A549 (cell line): ENCODE data around the gene CERS6. TPM values are rescaled to one million over a fixed set of nuclear protein-coding genes. Genes with fewer than 3 reads are reported as not detected.

Experiments
- ATAC-seq, 2 experiments: fragments of 200-7000 bp in 1 of 2; fragments of >200 bp in 1 of 2; cut with Nextera tagmentation in 1 of 2; cut with Tn5 transposase in 1 of 2; 3 replicates each; pipeline versions ENCODE4 v1.8.0 to v1.9.1; 2018 to 2020; ENCODE audit warnings: mild to moderate bottlenecking in 1 of 2, moderate library complexity in 1 of 2
- CTCF ChIA-PET: fragments of 300-600 bp; sonication (Branson Sonifier 250); formaldehyde crosslinking; extraction: SDS; loops from one replicate; lab custom pipeline; 2021; ENCODE audit warnings: antibody characterized with exemption, inconsistent platforms; lab: Yijun Ruan, JAX
- POLR2A ChIA-PET: fragments of 350-600 bp; formaldehyde crosslinking; extraction: SDS; loops from one replicate; lab custom pipeline; 2021; ENCODE audit warnings: antibody characterized with exemption, inconsistent platforms; lab: Yijun Ruan, JAX
- DNase-seq, 2 experiments: peaks; one replicate each; pipeline versions ENCODE4 v3.0.0 to v3.0.0-alpha.2; 2011 to 2016; ENCODE audit warnings: low read depth in 1 of 2, low spot score in 1 of 2
- FAIRE-seq: peaks from 2 replicates; lab custom pipeline; 2011; peaks lifted over from hg19 to GRCh38; lab: Jason Lieb, UNC
- H3K27ac ChIP-seq, 2 experiments: fragments of >200 bp; sonication (Bioruptor Twin); formaldehyde crosslinking; 3 replicates each; pipeline ENCODE4 v1.5.1; 2016 to 2017
- H3K4me1 ChIP-seq: fragments of >200 bp; sonication (Bioruptor Twin); formaldehyde crosslinking; 3 replicates; pipeline ENCODE4 v1.6.1; 2016
- H3K4me2 ChIP-seq: fragments of >200 bp; sonication (Bioruptor Twin); formaldehyde crosslinking; 3 replicates; pipeline ENCODE4 v1.6.1; 2016
- H3K4me3 ChIP-seq: fragments of >200 bp; sonication (Bioruptor Twin); formaldehyde crosslinking; 3 replicates; pipeline ENCODE4 v1.5.1; 2016
- H3K9me3 ChIP-seq: fragments of >200 bp; sonication (Bioruptor Twin); formaldehyde crosslinking; 3 replicates; pipeline ENCODE4 v1.6.1; 2016
- CEBPB ChIP-seq, 2 experiments: fragments of >200 bp in 1 of 2; sonication (Bioruptor Twin) in 1 of 2; formaldehyde crosslinking in 1 of 2; IDR thresholded peaks; 2 replicates each; pipeline ENCODE4 v1.6.1; 2012 to 2016
- ESRRA ChIP-seq: fragments of 150-350 bp; IDR thresholded peaks from 2 replicates; pipeline ENCODE4 v1.6.1; 2014; ENCODE audit warnings: mild to moderate bottlenecking, low read length, borderline replicate concordance
- FOSB ChIP-seq: fragments of 250-450 bp; sonication (Bioruptor Pico); IDR thresholded peaks from 2 replicates; pipeline ENCODE4 v1.5.0; 2020; ENCODE audit warnings: mild to moderate bottlenecking, moderate library complexity
- HOXA7 ChIP-seq: fragments of 250-450 bp; sonication (Bioruptor Pico); IDR thresholded peaks from 2 replicates; pipeline ENCODE4 v1.5.0; 2020; ENCODE audit warnings: mild to moderate bottlenecking, moderate library complexity
- HOXB13 ChIP-seq: fragments of 250-450 bp; sonication (Bioruptor Pico); IDR thresholded peaks from 2 replicates; pipeline ENCODE4 v1.5.0; 2020; ENCODE audit warnings: low read depth, mild to moderate bottlenecking, moderate library complexity
- JUN ChIP-seq, 2 experiments: fragments of >200 bp; sonication (Bioruptor Twin); formaldehyde crosslinking; IDR thresholded peaks; 2 replicates in 1 of 2; 3 replicates in 1 of 2; pipeline ENCODE4 v1.6.1; 2016 to 2017
- JUNB ChIP-seq: fragments of >200 bp; sonication (Bioruptor Twin); formaldehyde crosslinking; IDR thresholded peaks from 2 replicates; pipeline ENCODE4 v1.6.1; 2016
- KDM5A ChIP-seq: fragments of 200-600 bp; sonication (generic); IDR thresholded peaks from 2 replicates; pipeline ENCODE4 v1.6.1; 2016; ENCODE audit warnings: antibody characterized with exemption, mild to moderate bottlenecking
- NFE2L2 ChIP-seq: fragments of 150-350 bp; conservative IDR thresholded peaks from 2 replicates; pipeline ENCODE4 v1.6.1; 2014; ENCODE audit warnings: low read length
- NPAS2 ChIP-seq: fragments of 250-450 bp; sonication (Bioruptor Pico); IDR thresholded peaks from 2 replicates; pipeline ENCODE4 v1.8.0; 2022; ENCODE audit warnings: mild to moderate bottlenecking, moderate library complexity, borderline replicate concordance
- PHF8 ChIP-seq: fragments of 200-600 bp; sonication (generic); IDR thresholded peaks from 2 replicates; pipeline ENCODE4 v1.6.1; 2016; ENCODE audit warnings: low read depth, mild to moderate bottlenecking, antibody characterized with exemption, moderate library complexity, borderline replicate concordance
- POLR2AphosphoS2 ChIP-seq: conservative IDR thresholded peaks from 2 replicates; pipeline ENCODE4 v1.6.1; 2012; ENCODE audit warnings: low read length, improper control_type of control experiment, inconsistent platforms
- RFX5 ChIP-seq: fragments of 450-650 bp; IDR thresholded peaks from 2 replicates; pipeline ENCODE4 v1.7.1; 2014; ENCODE audit warnings: antibody characterized with exemption, mild to moderate bottlenecking, moderate library complexity
- SMC3 ChIP-seq: fragments of >200 bp; sonication (Bioruptor Twin); formaldehyde crosslinking; IDR thresholded peaks from 3 replicates; pipeline ENCODE4 v1.6.1; 2018; ENCODE audit warnings: inconsistent platforms
- TP53 ChIP-seq: fragments of 250-450 bp; sonication (Bioruptor Pico); IDR thresholded peaks from 2 replicates; pipeline ENCODE4 v1.5.0; 2021; ENCODE audit warnings: mild to moderate bottlenecking, moderate library complexity
- ZSCAN20 ChIP-seq: fragments of 250-450 bp; sonication (Bioruptor Pico); IDR thresholded peaks from 2 replicates; pipeline ENCODE4 v1.8.0; 2022; ENCODE audit warnings: mild to moderate bottlenecking, moderate library complexity
- WGBS: methylation state at CpG from one replicate; pipeline ENCODE4 v1.1.6; 2017; ENCODE audit errors: missing lambda C conversion rate; 5-methylcytosine and 5-hydroxymethylcytosine counted together
- polyA plus RNA-seq, 4 experiments: library from polyadenylated mRNA; depleted of rRNA in 3 of 4; stranded (reverse); fragments of >200 nt; fragmentation: RNase III in 1 of 4; extraction: RNeasy Plus Mini Kit Qiagen cat#74134 plus additional on column Dnase treatment in 1 of 4; gene quantifications; 2 replicates in 3 of 4; 3 replicates in 1 of 4; pipeline ENCODE4 v1.2.3, GENCODE V29; 2011 to 2017
- TF ChIP-seq, protein P1 (sequence below): fragments of >200 bp; sonication (Bioruptor Twin); formaldehyde crosslinking; IDR thresholded peaks from 2 replicates; pipeline ENCODE4 v1.6.1; 2016
- TF ChIP-seq, protein P2 (sequence below): fragments of 250-450 bp; sonication (Bioruptor Pico); IDR thresholded peaks from 2 replicates; pipeline ENCODE4 v1.5.0; 2021; ENCODE audit warnings: mild to moderate bottlenecking, moderate library complexity, borderline replicate concordance
- TF ChIP-seq, protein P3 (sequence below): fragments of 450-650 bp; IDR thresholded peaks from 2 replicates; pipeline ENCODE4 v1.6.1; 2014; ENCODE audit warnings: antibody characterized with exemption
- TF ChIP-seq, protein P4 (sequence below): fragments of >200 bp; sonication (Bioruptor Twin); formaldehyde crosslinking; IDR thresholded peaks from 3 replicates; pipeline ENCODE4 v1.6.1; 2016
- TF ChIP-seq, protein P5 (sequence below): IDR thresholded peaks from 2 replicates; pipeline ENCODE4 v1.6.1; 2012; ENCODE audit warnings: low read depth, borderline replicate concordance
- TF ChIP-seq, protein P6 (sequence below): fragments of >200 bp; sonication (Bioruptor Twin); formaldehyde crosslinking; IDR thresholded peaks from 3 replicates; pipeline ENCODE4 v1.5.1; 2016
- TF ChIP-seq, protein P7 (sequence below): IDR thresholded peaks from 2 replicates; pipeline ENCODE4 v1.6.1; 2012

Gene CERS6
- polyA plus RNA-seq, 2 of the 4 experiments (the other 2 are of a cell fraction), result 12.0 to 16.9 TPM

DNA sequence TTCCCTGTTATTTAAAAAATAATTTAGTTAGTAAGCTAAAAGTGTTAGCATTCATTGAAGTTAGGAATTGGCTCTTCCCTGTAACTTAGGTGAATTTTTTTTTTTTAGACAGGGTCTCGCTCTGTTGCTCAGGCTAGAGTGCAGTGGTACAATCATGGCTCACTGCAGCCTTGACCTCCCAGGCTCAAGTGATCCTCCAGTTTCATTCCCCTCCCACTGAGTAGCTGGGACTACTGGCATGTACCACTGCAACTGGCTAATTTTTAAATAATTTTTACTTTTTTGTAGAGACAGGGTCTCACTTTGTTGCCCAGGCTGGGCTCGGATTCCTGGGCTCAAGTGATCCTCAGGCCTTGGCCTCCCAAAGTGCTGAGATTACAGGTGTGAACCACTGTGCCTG is 66.4 kb downstream of the CERS6 start:
- no peak overlapping the region for H3K4me2 ChIP-seq
- no peak overlapping the region for H3K4me3 ChIP-seq
- ChIA-PET CTCF (interaction anchor here (1.2 kb wide), 1 partner anchor 28 kb away, joined by 4 read pairs; no protein-coding TSS in a partner anchor), POLR2A (no interaction called here)
- H3K4me1 ChIP-seq, result peaks cover 24% of the 10 kb centered on the region
- H3K9me3 ChIP-seq, result no peaks in the 10 kb centered on the region
- DNase-seq (no peak), FAIRE-seq (no peak), ATAC-seq (no peak)
- no peak overlapping the region for H3K27ac ChIP-seq
- WGBS, result 89% methylated on average over 2 of the region's 2 CpGs
- TF ChIP-seq, protein P1, sequence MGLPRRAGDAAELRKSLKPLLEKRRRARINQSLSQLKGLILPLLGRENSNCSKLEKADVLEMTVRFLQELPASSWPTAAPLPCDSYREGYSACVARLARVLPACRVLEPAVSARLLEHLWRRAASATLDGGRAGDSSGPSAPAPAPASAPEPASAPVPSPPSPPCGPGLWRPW, result no peak
- TF ChIP-seq RFX5, result no peak
- no peak for TF ChIP-seq SMC3
- TF ChIP-seq KDM5A, result no peak
- TF ChIP-seq, protein P2, sequence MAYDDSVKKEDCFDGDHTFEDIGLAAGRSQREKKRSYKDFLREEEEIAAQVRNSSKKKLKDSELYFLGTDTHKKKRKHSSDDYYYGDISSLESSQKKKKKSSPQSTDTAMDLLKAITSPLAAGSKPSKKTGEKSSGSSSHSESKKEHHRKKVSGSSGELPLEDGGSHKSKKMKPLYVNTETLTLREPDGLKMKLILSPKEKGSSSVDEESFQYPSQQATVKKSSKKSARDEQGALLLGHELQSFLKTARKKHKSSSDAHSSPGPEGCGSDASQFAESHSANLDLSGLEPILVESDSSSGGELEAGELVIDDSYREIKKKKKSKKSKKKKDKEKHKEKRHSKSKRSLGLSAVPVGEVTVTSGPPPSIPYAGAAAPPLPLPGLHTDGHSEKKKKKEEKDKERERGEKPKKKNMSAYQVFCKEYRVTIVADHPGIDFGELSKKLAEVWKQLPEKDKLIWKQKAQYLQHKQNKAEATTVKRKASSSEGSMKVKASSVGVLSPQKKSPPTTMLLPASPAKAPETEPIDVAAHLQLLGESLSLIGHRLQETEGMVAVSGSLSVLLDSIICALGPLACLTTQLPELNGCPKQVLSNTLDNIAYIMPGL (CRISPR knock-in tag), result no peak
- no peak for TF ChIP-seq ESRRA
- no peak for TF ChIP-seq PHF8
- TF ChIP-seq, protein P3, sequence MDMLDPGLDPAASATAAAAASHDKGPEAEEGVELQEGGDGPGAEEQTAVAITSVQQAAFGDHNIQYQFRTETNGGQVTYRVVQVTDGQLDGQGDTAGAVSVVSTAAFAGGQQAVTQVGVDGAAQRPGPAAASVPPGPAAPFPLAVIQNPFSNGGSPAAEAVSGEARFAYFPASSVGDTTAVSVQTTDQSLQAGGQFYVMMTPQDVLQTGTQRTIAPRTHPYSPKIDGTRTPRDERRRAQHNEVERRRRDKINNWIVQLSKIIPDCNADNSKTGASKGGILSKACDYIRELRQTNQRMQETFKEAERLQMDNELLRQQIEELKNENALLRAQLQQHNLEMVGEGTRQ, result no peak
- TF ChIP-seq, protein P4, sequence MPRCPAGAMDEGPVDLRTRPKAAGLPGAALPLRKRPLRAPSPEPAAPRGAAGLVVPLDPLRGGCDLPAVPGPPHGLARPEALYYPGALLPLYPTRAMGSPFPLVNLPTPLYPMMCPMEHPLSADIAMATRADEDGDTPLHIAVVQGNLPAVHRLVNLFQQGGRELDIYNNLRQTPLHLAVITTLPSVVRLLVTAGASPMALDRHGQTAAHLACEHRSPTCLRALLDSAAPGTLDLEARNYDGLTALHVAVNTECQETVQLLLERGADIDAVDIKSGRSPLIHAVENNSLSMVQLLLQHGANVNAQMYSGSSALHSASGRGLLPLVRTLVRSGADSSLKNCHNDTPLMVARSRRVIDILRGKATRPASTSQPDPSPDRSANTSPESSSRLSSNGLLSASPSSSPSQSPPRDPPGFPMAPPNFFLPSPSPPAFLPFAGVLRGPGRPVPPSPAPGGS, result no peak
- TF ChIP-seq, protein P5, sequence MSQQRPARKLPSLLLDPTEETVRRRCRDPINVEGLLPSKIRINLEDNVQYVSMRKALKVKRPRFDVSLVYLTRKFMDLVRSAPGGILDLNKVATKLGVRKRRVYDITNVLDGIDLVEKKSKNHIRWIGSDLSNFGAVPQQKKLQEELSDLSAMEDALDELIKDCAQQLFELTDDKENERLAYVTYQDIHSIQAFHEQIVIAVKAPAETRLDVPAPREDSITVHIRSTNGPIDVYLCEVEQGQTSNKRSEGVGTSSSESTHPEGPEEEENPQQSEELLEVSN, result no peak
- no peak for TF ChIP-seq FOSB
- TF ChIP-seq HOXB13 (CRISPR knock-in tag), result no peak
- no peak for TF ChIP-seq HOXA7 (CRISPR knock-in tag)

DNA sequence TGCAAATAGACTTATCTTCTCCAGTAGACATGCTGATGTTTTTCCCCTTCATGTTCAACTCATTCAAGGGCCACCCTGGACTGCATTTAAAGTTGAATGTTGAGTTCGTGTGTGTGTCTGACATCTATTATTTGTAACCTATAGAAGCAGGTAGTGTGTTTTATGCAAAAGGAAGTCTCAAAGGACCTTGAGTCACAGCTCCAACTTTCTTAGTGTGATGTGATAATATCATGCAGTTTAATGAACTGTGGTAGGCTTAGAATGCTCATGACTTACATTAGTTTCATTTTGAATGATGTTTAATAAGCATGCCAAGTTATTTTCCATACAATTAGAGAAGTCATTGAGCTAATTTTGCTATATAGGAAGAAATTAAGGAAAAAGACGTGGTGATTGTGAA is 67.9 kb downstream of the CERS6 start:
- CTCF ChIA-PET, result no interaction called here
- POLR2A ChIA-PET, result no interaction called here
- H3K4me3 ChIP-seq, result no peak overlapping the region
- peaks cover 28% of the 10 kb centered on the region for H3K4me1 ChIP-seq
- FAIRE-seq (no peak), DNase-seq (no peak), ATAC-seq (no peak)
- TF ChIP-seq RFX5, result no peak
- no peak for TF ChIP-seq JUNB
- TF ChIP-seq FOSB, result no peak
- no peak for TF ChIP-seq HOXB13 (CRISPR knock-in tag)
- TF ChIP-seq NFE2L2, result no peak
- TF ChIP-seq CEBPB (IDR thresholded peaks at IDR 0.05), result no peak
- no peaks in the 10 kb centered on the region for H3K9me3 ChIP-seq
- H3K4me2 ChIP-seq, result no peak overlapping the region
- no peak overlapping the region for H3K27ac ChIP-seq
- 59% methylated on average over 2 of the region's 2 CpGs for WGBS

DNA sequence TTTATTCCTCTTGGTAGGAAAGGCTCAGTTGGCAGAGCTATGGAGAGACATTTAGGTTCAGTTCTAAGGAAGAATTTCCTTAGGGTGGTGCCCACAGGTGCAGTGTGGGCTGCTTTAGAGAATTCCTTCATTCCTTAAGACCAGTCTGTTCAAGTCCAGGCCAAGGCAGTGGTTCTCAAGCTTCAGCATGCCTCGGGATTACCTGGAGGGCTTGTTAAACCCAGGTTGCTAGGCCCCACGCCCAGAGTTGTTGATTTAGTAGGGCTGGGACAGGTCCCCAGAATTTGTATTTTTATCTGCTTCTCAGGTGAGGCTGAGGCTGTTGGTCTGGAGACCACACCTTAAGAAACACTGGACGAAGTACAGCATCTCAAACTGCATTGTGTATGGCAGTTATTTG is 68.9 kb downstream of the CERS6 start:
- H3K27ac ChIP-seq, result no peak overlapping the region
- TF ChIP-seq TP53 (CRISPR knock-in tag) (no peak), POLR2AphosphoS2 (no peak), CEBPB (IDR thresholded peaks at IDR 0.05) (no peak), JUN (IDR thresholded peaks at IDR 0.05) (no peak), ESRRA (no peak), ZSCAN20 (CRISPR knock-in tag) (no peak), NPAS2 (CRISPR knock-in tag) (no peak), HOXB13 (CRISPR knock-in tag) (no peak)
- TF ChIP-seq, protein P6, sequence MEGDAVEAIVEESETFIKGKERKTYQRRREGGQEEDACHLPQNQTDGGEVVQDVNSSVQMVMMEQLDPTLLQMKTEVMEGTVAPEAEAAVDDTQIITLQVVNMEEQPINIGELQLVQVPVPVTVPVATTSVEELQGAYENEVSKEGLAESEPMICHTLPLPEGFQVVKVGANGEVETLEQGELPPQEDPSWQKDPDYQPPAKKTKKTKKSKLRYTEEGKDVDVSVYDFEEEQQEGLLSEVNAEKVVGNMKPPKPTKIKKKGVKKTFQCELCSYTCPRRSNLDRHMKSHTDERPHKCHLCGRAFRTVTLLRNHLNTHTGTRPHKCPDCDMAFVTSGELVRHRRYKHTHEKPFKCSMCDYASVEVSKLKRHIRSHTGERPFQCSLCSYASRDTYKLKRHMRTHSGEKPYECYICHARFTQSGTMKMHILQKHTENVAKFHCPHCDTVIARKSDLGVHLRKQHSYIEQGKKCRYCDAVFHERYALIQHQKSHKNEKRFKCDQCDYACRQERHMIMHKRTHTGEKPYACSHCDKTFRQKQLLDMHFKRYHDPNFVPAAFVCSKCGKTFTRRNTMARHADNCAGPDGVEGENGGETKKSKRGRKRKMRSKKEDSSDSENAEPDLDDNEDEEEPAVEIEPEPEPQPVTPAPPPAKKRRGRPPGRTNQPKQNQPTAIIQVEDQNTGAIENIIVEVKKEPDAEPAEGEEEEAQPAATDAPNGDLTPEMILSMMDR, result no peak
- TF ChIP-seq, protein P7, sequence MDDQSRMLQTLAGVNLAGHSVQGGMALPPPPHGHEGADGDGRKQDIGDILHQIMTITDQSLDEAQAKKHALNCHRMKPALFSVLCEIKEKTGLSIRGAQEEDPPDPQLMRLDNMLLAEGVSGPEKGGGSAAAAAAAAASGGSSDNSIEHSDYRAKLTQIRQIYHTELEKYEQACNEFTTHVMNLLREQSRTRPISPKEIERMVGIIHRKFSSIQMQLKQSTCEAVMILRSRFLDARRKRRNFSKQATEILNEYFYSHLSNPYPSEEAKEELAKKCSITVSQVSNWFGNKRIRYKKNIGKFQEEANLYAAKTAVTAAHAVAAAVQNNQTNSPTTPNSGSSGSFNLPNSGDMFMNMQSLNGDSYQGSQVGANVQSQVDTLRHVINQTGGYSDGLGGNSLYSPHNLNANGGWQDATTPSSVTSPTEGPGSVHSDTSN, result no peak
- TF ChIP-seq, protein P3, result no peak
- POLR2A ChIA-PET, result no interaction called here
- no peak overlapping the region for H3K4me3 ChIP-seq
- H3K9me3 ChIP-seq, result no peaks in the 10 kb centered on the region
- peaks cover 38% of the 10 kb centered on the region for H3K4me1 ChIP-seq
- ATAC-seq (no peak), FAIRE-seq (no peak), DNase-seq (no peak)
- 74% methylated on average over 3 of the region's 3 CpGs for WGBS
- CTCF ChIA-PET, result interaction anchor here (0.7 to 1.9 kb wide), 3 partner anchors 9 to 234 kb away, joined by 3 to 7 read pairs (median 3); no protein-coding TSS in a partner anchor
- no peak overlapping the region for H3K4me2 ChIP-seq
